HepG2 (cell line): ENCODE measurements around the gene SLCO2A1. TPM values are rescaled to one million over a fixed set of nuclear protein-coding genes. Genes with fewer than 3 reads are reported as not detected.

Experiments used
- ATAC-seq: fragments of 200-7000 bp; cut with Tn5 transposase; 3 replicates; pipeline ENCODE4 v1.9.1; 2020; ENCODE audit warnings: mild to moderate bottlenecking, moderate library complexity
- BruUV-seq: library from RNA; stranded (reverse); fragments of 400-500 nt; replicated peaks from 2 replicates; lab custom pipeline; 2021; lab: Mats Ljungman, UMichigan
- CTCF ChIA-PET: fragments of 300-600 bp; formaldehyde crosslinking; extraction: SDS; loops from one replicate; lab custom pipeline; 2021; ENCODE audit warnings: low total read pairs, inconsistent platforms, low intra/inter-chr PET ratio; lab: Yijun Ruan, JAX
- POLR2A ChIA-PET: fragments of 350-600 bp; sonication (Branson Sonifier 250); formaldehyde crosslinking; loops from one replicate; lab custom pipeline; 2020; ENCODE audit warnings: antibody characterized with exemption, inconsistent platforms; lab: Yijun Ruan, JAX
- DNase-seq: peaks from one replicate; pipeline ENCODE4 v3.0.0-alpha.2; 2015; ENCODE audit warnings: low spot score
- FAIRE-seq: peaks from 3 replicates; lab custom pipeline; 2011; peaks lifted over from hg19 to GRCh38; lab: Jason Lieb, UNC
- H2AFZ ChIP-seq: one replicate; pipeline ENCODE4 v1.6.1; 2011; ENCODE audit warnings: low read length, inconsistent platforms
- H3K27ac ChIP-seq: fragments of 300-600 bp; 3 replicates; pipeline ENCODE4 v1.8.0; 2011; ENCODE audit warnings: mixed run types, mild to moderate bottlenecking, mixed read lengths, low read length, inconsistent platforms; ENCODE audit not compliant: insufficient read depth; ENCODE audit errors: extremely low read length
- H3K27me3 ChIP-seq, 2 experiments: fragments of 200-600 bp in 1 of 2; 2 replicates in 1 of 2; 3 replicates in 1 of 2; pipeline versions ENCODE4 v1.6.0 to v1.8.0; 2011; ENCODE audit warnings: low read length in 2 of 2, mild to moderate bottlenecking in 2 of 2, moderate library complexity in 2 of 2, inconsistent platforms in 1 of 2; ENCODE audit not compliant: insufficient read depth in 2 of 2, control insufficient read depth in 1 of 2
- H3K36me3 ChIP-seq, 2 experiments: fragments of 200-600 bp in 1 of 2; replicated peaks in 1 of 2; 2 replicates in 1 of 2; 3 replicates in 1 of 2; pipeline versions ENCODE4 v1.5.1 to v1.8.0; 2011; ENCODE audit warnings: low read length in 2 of 2, inconsistent platforms in 1 of 2; ENCODE audit not compliant: insufficient read depth in 2 of 2, control insufficient read depth in 1 of 2
- H3K4me1 ChIP-seq: 2 replicates; pipeline ENCODE4 v1.5.1; 2012; ENCODE audit warnings: low read length, inconsistent platforms; ENCODE audit not compliant: insufficient read depth
- H3K4me2 ChIP-seq: 2 replicates; pipeline ENCODE4 v1.6.0; 2011; ENCODE audit warnings: low read depth, low read length, inconsistent platforms
- H3K4me3 ChIP-seq, 3 experiments: fragments of 200-600 bp in 1 of 3; sonication (generic), shearing (Covaris generic) in 1 of 3; replicated peaks in 1 of 3; 2 replicates each; pipeline ENCODE4 v1.5.1; 2011 to 2016; ENCODE audit warnings: low read length in 3 of 3, inconsistent platforms in 2 of 3, low read depth in 2 of 3, mild to moderate bottlenecking in 2 of 3, control low read depth in 1 of 3, mixed read lengths in 1 of 3; ENCODE audit not compliant: insufficient read depth in 1 of 3
- H3K79me2 ChIP-seq: one replicate; pipeline ENCODE4 v1.6.1; 2011; ENCODE audit warnings: low read length, inconsistent platforms; ENCODE audit not compliant: insufficient read depth
- H3K9ac ChIP-seq: 2 replicates; pipeline ENCODE4 v1.6.0; 2011; ENCODE audit warnings: mild to moderate bottlenecking, low read depth, low read length, inconsistent platforms; ENCODE audit not compliant: insufficient read depth
- H3K9me3 ChIP-seq: 2 replicates; pipeline ENCODE4 v1.5.1; 2012; ENCODE audit warnings: mild to moderate bottlenecking, low read length
- H4K20me1 ChIP-seq: 2 replicates; pipeline ENCODE4 v1.6.0; 2011; ENCODE audit warnings: inconsistent platforms, mild to moderate bottlenecking, low read length, moderate library complexity; ENCODE audit not compliant: insufficient read depth
- HINFP ChIP-seq: sonication (generic); formaldehyde crosslinking; IDR thresholded peaks from 2 replicates; pipeline ENCODE4 v1.4.0; 2020; ENCODE audit warnings: low read depth, mild to moderate bottlenecking, missing genetic modification reagents
- SRSF9 ChIP-seq: fragments of 200-400 bp; formaldehyde crosslinking; IDR thresholded peaks from 2 replicates; pipeline ENCODE4 v1.6.1; 2018; ENCODE audit warnings: borderline replicate concordance, mild to moderate bottlenecking, low read depth, low read length; ENCODE audit not compliant: insufficient read depth, poor library complexity, severe bottlenecking
- THYN1 ChIP-seq: sonication (generic); formaldehyde crosslinking; IDR thresholded peaks from 2 replicates; pipeline ENCODE4 v1.8.1; 2023; ENCODE audit warnings: low read depth, mild to moderate bottlenecking, moderate library complexity, missing genetic modification reagents, borderline replicate concordance
- ZBTB7B ChIP-seq: sonication (generic); formaldehyde crosslinking; IDR thresholded peaks from 2 replicates; pipeline ENCODE4 v1.4.0; 2020; ENCODE audit warnings: missing genetic modification reagents
- ZKSCAN8 ChIP-seq: IDR thresholded peaks from 2 replicates; pipeline ENCODE4 v1.6.1; 2016; ENCODE audit warnings: borderline replicate concordance, missing genetic modification reagents, missing compliant biosample characterization
- ZNF543 ChIP-seq: sonication (generic); formaldehyde crosslinking; IDR thresholded peaks from 2 replicates; pipeline ENCODE4 v1.4.0; 2020; ENCODE audit warnings: mild to moderate bottlenecking, missing genetic modification reagents
- WGBS: methylation state at CpG from one replicate; pipeline ENCODE4 v1.1.6; 2017; ENCODE audit warnings: low lambda C conversion rate; 5-methylcytosine and 5-hydroxymethylcytosine counted together
- in situ Hi-C: cut with HindIII; loops from 2 replicates; pipeline ENCODE4 v1.10.0; 2017; ENCODE audit warnings: low pct_unique_long_range_greater_than_20kb; ENCODE audit not compliant: extremely low pct_ligation_motif_present
- intact Hi-C: fragments of 100-400 bp; cut with micrococcal nuclease; formaldehyde crosslinking; loops from one replicate; pipeline ENCODE4 v1.10.0; 2022; ENCODE audit not compliant: unreplicated experiment
- polyA plus RNA-seq, 8 experiments: library from polyadenylated mRNA; depleted of rRNA in 3 of 8; stranded (reverse) in 7 of 8; unstranded in 1 of 8; fragments of >200 nt; fragmentation: Illumina TruSeq in 4 of 8; extraction: Trizol in 4 of 8; gene quantifications; 2 replicates each; pipeline versions ENCODE4 v1.2.1 to v1.2.3, GENCODE V29; 2011 to 2016; ENCODE audit warnings: low read depth in 4 of 8, missing spikeins in 1 of 8, mixed read lengths in 1 of 8; ENCODE audit not compliant: insufficient read depth in 1 of 8
- total RNA-seq, 5 experiments: library from RNA; depleted of rRNA; stranded (reverse); fragments of >200 nt; fragmentation: Illumina TruSeq; extraction: Trizol; gene quantifications; 2 replicates each; pipeline ENCODE4 v1.2.3, GENCODE V29; 2016; ENCODE audit warnings: low read depth in 1 of 5

SLCO2A1 gene
- total and polyA plus RNA-seq, 2 of the 13 experiments (the other 11 are each of a cell fraction or from before 2014, with no cell fraction given): 0.04 TPM; not detected in 1

GRCh38 chr3:133970339-133970738 lies 59.4 kb downstream of the SLCO2A1 start:
- no TSS peak for BruUV-seq
- ATAC-seq: no peak
- H3K4me1 ChIP-seq: no peaks in the 10 kb centered on the region
- no peak for DNase-seq
- FAIRE-seq: no peak
- in situ Hi-C loops: no loop called here
- H3K4me3 ChIP-seq: no peak overlapping the region
- no peak overlapping the region for H2AFZ ChIP-seq
- H3K36me3 ChIP-seq: no peaks in the 10 kb centered on the region
- POLR2A ChIA-PET: no interaction called here
- H3K9me3 ChIP-seq: no peaks in the 10 kb centered on the region
- H3K27me3 ChIP-seq: peaks cover 0 to 14% of the 10 kb centered on the region in 2 experiments; a peak in 2 of 5 replicates
- CTCF ChIA-PET: no interaction called here
- intact Hi-C loops: no loop called here
- H3K79me2 ChIP-seq: no peaks in the 10 kb centered on the region
- no peak overlapping the region for H3K9ac ChIP-seq
- TF ChIP-seq SRSF9: no peak
- TF ChIP-seq THYN1 (CRISPR knock-in tag): no peak
- no peak for TF ChIP-seq HINFP (CRISPR knock-in tag)
- TF ChIP-seq ZKSCAN8: no peak
- TF ChIP-seq ZBTB7B (CRISPR knock-in tag): no peak
- no peak for TF ChIP-seq ZNF543
- H3K27ac ChIP-seq: no peak overlapping the region
- no peaks in the 10 kb centered on the region for H4K20me1 ChIP-seq
- WGBS: 11% methylated on average over 5 of the region's 5 CpGs
- no peak overlapping the region for H3K4me2 ChIP-seq
